Right lobe of liver (tissue), 4 donors: Measurements from ENCODE around the gene AAMP.

Experiments used
- POLR2A ChIP-seq: fragments of 450-650 bp; IDR thresholded peaks from one replicate; pipeline ENCODE4 v1.6.1; 2017; ENCODE audit warnings: antibody characterized with exemption, mild to moderate bottlenecking
- TF ChIP-seq, protein P1 (sequence below), 4 donors: fragments of 200-600 bp in 3 of 4; fragments of 450-650 bp in 1 of 4; IDR thresholded peaks; one replicate each; pipeline versions ENCODE4 v1.5.1 to v1.8.0; 2016 to 2022; ENCODE audit warnings: antibody characterized with exemption in 4 of 4, mild to moderate bottlenecking in 2 of 4
- donor health status: DM: no; HTN: no; CAD: no.
- donor health status: DM: no; HTN: no; CAD: no.
- donor health status: DM: no; HTN: yes; CAD: no.

DNA sequence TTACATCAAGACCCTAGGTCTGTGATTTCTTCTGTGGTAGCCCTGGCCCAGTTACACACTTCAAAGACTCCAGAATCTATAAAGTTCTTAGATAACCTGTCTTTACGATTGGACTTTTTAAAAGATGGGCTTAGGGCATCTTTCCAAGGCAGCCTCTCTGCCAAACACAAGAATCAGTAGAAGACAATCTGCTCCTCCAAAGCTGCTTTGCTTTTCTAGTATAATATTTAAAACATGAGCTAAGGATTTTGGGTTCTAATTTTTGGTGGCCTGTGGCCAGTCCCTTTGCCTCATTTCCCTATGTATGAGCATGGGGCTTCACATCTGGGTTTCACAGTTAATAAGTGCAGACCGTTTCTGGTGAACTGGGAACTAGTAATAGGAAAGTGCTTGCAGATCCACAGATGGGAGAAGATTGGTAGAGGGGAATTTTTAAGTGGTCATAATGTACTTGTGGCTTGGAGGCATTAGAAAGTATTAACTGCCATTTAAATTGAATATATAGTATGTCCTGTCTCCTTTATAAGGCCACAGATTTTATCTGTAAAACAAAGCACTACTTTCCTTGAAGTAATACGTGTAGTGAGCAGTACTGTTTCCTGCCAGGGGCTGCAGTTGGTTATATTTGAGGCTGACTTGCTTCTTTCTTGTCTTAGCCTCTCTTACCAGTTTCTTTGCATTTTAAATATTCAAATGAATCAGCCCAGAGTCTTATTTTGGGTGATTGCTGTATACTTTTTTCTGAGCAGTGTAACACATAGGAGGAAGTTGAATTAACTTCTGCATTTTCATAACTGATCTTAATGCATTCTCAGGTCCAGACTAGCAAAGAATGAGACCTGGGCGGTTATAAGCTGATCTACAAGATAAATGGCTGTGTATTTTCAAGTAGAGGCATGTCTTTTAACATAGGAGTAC lies 51.4 kb downstream of the AAMP start:
- no peak for TF ChIP-seq POLR2A
- TF ChIP-seq, protein P1, sequence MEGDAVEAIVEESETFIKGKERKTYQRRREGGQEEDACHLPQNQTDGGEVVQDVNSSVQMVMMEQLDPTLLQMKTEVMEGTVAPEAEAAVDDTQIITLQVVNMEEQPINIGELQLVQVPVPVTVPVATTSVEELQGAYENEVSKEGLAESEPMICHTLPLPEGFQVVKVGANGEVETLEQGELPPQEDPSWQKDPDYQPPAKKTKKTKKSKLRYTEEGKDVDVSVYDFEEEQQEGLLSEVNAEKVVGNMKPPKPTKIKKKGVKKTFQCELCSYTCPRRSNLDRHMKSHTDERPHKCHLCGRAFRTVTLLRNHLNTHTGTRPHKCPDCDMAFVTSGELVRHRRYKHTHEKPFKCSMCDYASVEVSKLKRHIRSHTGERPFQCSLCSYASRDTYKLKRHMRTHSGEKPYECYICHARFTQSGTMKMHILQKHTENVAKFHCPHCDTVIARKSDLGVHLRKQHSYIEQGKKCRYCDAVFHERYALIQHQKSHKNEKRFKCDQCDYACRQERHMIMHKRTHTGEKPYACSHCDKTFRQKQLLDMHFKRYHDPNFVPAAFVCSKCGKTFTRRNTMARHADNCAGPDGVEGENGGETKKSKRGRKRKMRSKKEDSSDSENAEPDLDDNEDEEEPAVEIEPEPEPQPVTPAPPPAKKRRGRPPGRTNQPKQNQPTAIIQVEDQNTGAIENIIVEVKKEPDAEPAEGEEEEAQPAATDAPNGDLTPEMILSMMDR (IDR thresholded peaks at IDR 0.05): no peak
